ENCODE results near the gene TRAPPC10.

Gene TRAPPC10

GRCh38 chr21:44043613-44044012 is 31.5 kb downstream of the TRAPPC10 start:
- no peak for DNase-seq

- no peak for DNase-seq
Measured at GRCh38 chr21:44046734-44047133, 34.6 kb downstream of the TRAPPC10 start.

GRCh38 chr21:44047996-44048560 is 36.0 kb downstream of the TRAPPC10 start:
- no peak for DNase-seq

DNA sequence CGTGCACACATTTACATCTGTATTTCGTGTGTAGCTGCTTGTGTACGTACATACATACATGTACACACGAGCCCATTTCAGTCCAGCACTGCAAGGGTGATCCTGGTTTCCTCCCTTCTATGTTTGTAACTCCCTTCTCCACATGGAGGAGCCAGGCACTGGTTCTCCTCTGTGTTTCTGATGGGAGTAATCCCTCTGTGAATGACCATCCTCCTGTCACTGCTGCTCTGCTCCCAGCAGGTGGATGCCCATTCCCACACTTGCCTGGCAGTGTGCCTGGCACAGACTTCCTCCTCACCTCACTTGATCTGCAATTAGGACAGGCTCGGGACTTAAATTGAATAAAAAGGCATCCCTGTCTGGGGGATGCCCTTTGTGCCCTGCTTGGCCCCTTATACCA is 37.1 kb downstream of the TRAPPC10 start:
- DNase-seq = no peak

GRCh38 chr21:44049606-44050005 is 37.5 kb downstream of the TRAPPC10 start:
- no peak for DNase-seq

DNA sequence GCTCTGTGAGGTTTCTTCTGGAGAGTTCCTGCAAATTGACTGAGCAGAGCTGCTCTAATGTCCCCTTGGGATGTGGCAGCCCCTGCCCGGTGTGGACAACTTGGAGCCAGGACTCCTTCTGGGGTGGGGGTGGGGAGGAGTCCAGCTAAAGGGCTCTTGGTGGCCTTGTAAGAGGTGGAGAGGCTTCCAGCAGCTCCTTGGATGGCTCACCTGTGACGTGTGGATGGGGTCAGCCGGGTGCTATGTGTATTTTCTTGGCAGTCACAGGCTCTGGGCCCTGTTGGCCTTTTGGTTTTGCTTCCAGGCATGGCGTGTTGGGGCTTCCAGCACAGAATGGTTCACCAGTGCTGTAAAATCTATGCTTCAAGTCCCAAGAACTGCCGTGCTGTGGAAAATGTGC is 38.2 kb downstream of the TRAPPC10 start:
- DNase-seq = no peak

- no peak for DNase-seq
Measured at GRCh38 chr21:44051462-44051941, 39.4 kb downstream of the TRAPPC10 start.

- no peak for DNase-seq
Measured at GRCh38 chr21:44052071-44052829, 40.1 kb downstream of the TRAPPC10 start.

GRCh38 chr21:44052830-44053226 is 40.7 kb downstream of the TRAPPC10 start:
- DNase-seq = no peak

GRCh38 chr21:44053567-44053966 is 41.5 kb downstream of the TRAPPC10 start:
- DNase-seq = no peak

DNA sequence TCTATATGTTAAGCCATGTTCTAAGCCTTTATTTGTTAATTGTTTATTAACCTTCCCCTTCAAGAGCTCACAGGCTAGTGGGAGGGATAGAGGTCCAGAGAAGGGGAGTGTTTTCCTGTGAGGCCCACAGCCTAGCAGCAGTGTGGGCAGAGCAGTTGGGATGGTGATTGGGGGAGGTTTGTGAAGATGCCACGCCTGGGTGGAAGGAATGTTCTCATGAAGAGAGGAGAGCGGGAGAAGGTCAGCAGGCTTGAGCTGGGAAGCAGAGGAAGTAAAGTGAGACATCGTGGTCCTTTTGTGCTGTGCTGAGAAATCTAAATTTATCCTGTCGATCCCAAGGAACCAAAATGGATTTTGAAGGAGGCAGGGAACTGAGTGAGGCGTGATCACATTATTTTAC is 42.6 kb downstream of the TRAPPC10 start:
- DNase-seq = no peak

- DNase-seq = no peak
Measured at GRCh38 chr21:44057055-44057454, 44.9 kb downstream of the TRAPPC10 start.

DNA sequence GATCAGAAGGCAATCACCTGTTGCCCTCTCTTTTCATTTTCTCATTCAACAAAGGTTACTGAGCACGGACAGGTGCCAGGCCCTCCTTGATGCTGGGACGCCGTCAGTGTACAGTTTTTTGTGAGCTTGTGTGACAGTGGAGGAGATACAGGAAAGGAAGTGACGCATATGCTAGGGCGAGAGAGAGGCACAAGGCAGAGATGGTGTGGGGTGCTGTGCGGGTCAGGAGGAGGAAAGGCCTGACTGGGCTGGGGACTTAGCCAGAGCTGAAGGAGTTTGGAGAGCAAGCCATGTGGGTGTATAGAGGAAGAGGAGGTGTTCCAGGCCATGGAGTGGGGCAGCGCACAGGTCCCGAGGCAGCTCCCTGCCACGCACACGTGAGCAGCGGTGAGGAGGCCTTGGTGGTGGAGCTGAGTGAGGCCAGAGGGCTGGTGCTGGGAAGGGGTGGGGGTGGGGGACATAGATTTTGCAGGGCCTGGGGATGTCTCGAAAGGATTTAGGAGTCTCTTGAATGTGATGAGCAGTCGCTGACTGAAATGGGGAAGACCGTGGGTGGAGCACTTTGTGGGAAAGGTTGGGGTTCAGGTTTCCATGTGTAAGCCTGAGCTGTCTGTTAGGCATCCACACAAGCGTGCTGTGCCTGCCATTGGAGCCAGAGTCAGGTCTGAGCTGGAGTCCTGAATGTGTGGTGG is 46.0 kb downstream of the TRAPPC10 start:
- DNase-seq = peak; percentile 19 to 20

GRCh38 chr21:44058652-44058964 is 46.5 kb downstream of the TRAPPC10 start:
- no peak for DNase-seq

- no peak for DNase-seq
Measured at GRCh38 chr21:44058981-44059380, 46.9 kb downstream of the TRAPPC10 start.

- no peak for DNase-seq
Measured at GRCh38 chr21:44059710-44060109, 47.6 kb downstream of the TRAPPC10 start.

DNA sequence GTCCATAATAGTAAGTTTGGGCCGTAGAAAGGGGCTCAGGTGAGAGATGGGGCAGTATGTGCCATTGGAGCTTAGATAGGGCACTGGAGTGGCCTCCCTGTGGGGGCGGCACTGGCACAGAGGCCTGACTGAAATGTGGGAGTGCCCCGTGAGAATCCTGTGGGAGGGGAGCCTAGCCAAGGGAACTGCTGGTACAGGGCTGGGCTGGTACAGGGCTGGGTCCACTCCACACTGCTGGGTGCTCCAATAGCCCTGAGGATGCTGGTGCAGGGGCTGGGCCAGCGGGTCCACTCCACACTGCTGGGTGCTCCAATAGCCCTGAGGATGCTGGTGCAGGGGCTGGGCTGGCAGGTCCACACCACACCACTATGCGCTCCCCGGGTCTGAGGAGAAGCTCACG is 50.3 kb downstream of the TRAPPC10 start:
- DNase-seq = no peak

- no peak for DNase-seq
Measured at GRCh38 chr21:44063151-44063912, 51.2 kb downstream of the TRAPPC10 start.

DNA sequence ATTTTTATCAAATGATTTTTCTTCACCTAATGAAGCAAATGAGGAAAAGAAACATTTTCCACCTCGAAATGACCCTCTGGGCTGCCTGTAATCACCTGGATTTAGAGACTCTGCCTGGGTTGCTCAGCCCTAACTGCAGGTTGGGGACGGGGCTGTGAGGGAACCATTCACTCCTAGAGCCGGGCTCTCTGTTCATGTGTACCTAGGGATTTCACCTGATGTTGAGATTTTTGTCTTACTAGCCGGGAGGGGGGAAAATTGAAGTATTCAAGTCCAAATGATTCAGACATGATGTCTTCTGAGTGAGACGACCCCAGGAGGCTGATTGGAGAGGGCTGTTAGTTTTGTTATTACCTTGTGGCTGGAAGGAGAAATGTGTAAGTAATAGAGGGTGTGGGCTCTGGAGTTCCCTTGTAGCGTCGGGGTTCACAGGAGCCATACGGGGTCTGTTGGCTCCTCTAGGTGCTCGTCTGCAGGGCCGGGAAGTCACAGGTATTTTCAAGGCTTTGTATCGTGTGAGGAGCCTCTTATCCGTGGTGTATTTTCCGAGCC is 52.8 kb downstream of the TRAPPC10 start:
- no peak for DNase-seq

DNA sequence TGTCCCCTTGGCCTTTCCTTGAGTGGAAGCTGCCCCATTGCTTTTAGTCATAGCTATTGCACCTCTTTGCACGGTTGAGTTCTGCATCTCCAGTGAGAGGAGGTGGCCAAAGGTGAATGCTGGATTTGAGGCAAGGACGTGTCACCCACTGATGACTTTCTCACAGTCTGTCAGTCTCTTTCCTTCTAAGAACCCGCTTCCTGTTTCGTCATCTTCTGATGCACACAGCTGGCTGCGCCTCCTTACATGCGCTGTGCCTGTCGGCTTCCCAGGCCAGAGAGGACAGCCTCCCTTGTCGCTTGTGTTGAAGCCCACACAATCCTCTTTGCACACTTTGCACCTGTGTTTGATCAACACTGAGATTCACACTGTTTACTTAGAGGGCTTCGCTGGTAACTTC is 53.3 kb downstream of the TRAPPC10 start:
- DNase-seq = peak; percentile 77 to 78

- no peak for DNase-seq
Measured at GRCh38 chr21:44066116-44066515, 54.0 kb downstream of the TRAPPC10 start.

DNA sequence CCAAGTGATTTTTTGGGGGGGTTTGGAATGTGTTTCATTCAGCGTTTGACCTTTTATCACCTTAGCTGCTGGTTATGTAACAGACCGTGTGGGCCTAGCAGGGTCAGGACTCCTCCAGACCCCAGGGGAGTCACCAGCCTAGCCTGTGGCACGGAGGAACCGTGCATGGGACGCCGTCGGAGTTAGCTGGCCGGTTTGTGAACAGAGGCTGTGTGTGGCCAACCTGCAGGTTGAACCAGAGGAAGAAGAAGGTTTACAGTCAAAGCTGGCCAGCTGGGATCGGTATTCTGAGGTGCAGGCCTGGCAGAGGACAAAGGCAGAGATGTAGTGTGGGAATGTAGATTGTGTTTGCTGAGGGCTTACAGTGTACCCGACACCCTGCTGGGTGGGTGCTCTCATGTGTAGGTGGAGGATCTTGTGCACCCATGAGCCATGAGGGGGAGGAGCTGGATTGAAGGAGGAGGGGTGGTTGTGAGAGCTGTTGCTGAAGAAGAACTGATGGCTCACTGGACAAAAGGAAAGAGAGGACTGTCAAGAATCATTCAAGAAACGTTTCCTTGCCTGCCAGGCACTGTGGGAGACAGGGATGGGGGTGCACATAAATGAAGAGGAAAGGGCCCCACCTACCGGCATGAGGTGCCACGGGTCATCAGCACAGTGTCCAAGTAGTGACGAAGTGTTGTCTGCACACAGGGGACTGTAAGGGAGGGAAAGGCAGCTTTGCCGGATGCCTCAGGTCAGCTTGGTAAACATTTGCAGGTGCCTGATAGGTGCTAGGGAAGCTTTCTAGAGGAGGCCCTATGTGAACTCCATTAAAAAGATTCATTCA is 55.1 kb downstream of the TRAPPC10 start:
- DNase-seq = no peak

All from activated CD4-positive, alpha-beta T cell treated with anti-CD3 and anti-CD28 coated beads for 4 hours (primary cell).